CD14-positive monocyte (primary cell): ENCODE data around the gene SORBS1. TPM values are rescaled to one million over a fixed set of nuclear protein-coding genes. Genes with fewer than 3 reads are reported as not detected.

Experiments used
- DNase-seq, 3 donors: peaks; one replicate each; pipeline ENCODE4 v3.0.0-alpha.2; 2011 to 2022
- H2AFZ ChIP-seq: 2 replicates; pipeline ENCODE4 v1.6.0; 2012; ENCODE audit warnings: mild to moderate bottlenecking, low read depth, low read length, inconsistent platforms; ENCODE audit not compliant: insufficient read depth, poor library complexity, severe bottlenecking
- H3K27ac ChIP-seq, 2 donors: 1 replicate in 1 of 2; 2 replicates in 1 of 2; pipeline ENCODE4 v1.5.1; 2012 to 2013; ENCODE audit warnings: low read length in 2 of 2, control low read depth in 1 of 2, inconsistent platforms in 1 of 2, low read depth in 1 of 2, mild to moderate bottlenecking in 1 of 2
- H3K27me3 ChIP-seq, 2 donors: one replicate each; pipeline versions ENCODE4 v1.6.0 to v1.6.1; 2011 to 2013; ENCODE audit warnings: low read length in 2 of 2; ENCODE audit not compliant: control insufficient read depth in 2 of 2, insufficient read depth in 2 of 2
- H3K36me3 ChIP-seq, 2 donors: replicated peaks in 1 of 2; 1 replicate in 1 of 2; 2 replicates in 1 of 2; pipeline versions ENCODE4 v1.5.1 to v1.6.1; 2012 to 2013; ENCODE audit warnings: low read length in 2 of 2, control low read depth in 1 of 2, inconsistent platforms in 1 of 2, mild to moderate bottlenecking in 1 of 2; ENCODE audit not compliant: insufficient read depth in 2 of 2, control insufficient read depth in 1 of 2
- H3K4me1 ChIP-seq, 2 donors: 1 replicate in 1 of 2; 2 replicates in 1 of 2; pipeline versions ENCODE4 v1.5.1 to v1.6.1; 2012 to 2013; ENCODE audit warnings: low read length in 2 of 2, control low read depth in 1 of 2, inconsistent platforms in 1 of 2, mild to moderate bottlenecking in 1 of 2, moderate library complexity in 1 of 2; ENCODE audit not compliant: insufficient read depth in 2 of 2, control insufficient read depth in 1 of 2
- H3K4me2 ChIP-seq: replicated peaks from 2 replicates; pipeline ENCODE3; 2012; ENCODE audit warnings: low read length, moderate library complexity, mild to moderate bottlenecking; ENCODE audit not compliant: poor library complexity, severe bottlenecking; ENCODE audit errors: extremely low read depth
- H3K4me3 ChIP-seq, 3 experiments: fragments of 200-600 bp in 1 of 3; sonication (generic) in 1 of 3; replicated peaks in 1 of 3; 1 replicate in 2 of 3; 2 replicates in 1 of 3; pipeline ENCODE4 v1.5.1; 2011 to 2013; ENCODE audit warnings: low read length in 3 of 3, mild to moderate bottlenecking in 3 of 3, control low read depth in 2 of 3, low read depth in 2 of 3, inconsistent platforms in 1 of 3, moderate library complexity in 1 of 3
- H3K79me2 ChIP-seq: 2 replicates; pipeline ENCODE4 v1.6.0; 2012; ENCODE audit warnings: mild to moderate bottlenecking, control low read depth, inconsistent platforms, low read length, moderate library complexity; ENCODE audit not compliant: insufficient read depth
- H3K9ac ChIP-seq: 2 replicates; pipeline ENCODE4 v1.6.0; 2017; ENCODE audit warnings: low read length, mild to moderate bottlenecking; ENCODE audit not compliant: insufficient read depth, poor library complexity, severe bottlenecking
- H3K9me3 ChIP-seq, 2 donors: replicated peaks in 1 of 2; 1 replicate in 1 of 2; 2 replicates in 1 of 2; pipeline versions ENCODE4 v1.5.1 to v1.6.1; 2012 to 2013; ENCODE audit warnings: low read length in 2 of 2, control low read depth in 1 of 2; ENCODE audit not compliant: control insufficient read depth in 1 of 2, insufficient read depth in 1 of 2
- H4K20me1 ChIP-seq: 2 replicates; pipeline ENCODE4 v1.6.0; 2012; ENCODE audit warnings: mild to moderate bottlenecking, low read length, control low read depth, moderate library complexity; ENCODE audit not compliant: insufficient read depth
- H3K27ac Mint-ChIP-seq, 7 donors: one replicate each; pipeline ENCODE4 v1.8.0; 2020; ENCODE audit warnings: mild to moderate bottlenecking in 7 of 7, mixed read lengths in 7 of 7, moderate library complexity in 6 of 7, inconsistent platforms in 2 of 7
- H3K27me3 Mint-ChIP-seq, 3 donors: one replicate each; pipeline ENCODE4 v1.8.0; 2021 to 2022; ENCODE audit warnings: low read depth in 3 of 3, mild to moderate bottlenecking in 3 of 3, mixed read lengths in 3 of 3, moderate library complexity in 3 of 3, inconsistent platforms in 1 of 3
- H3K36me3 Mint-ChIP-seq, 2 donors: one replicate each; pipeline ENCODE4 v1.8.0; 2020; ENCODE audit warnings: mixed read lengths in 2 of 2, inconsistent platforms in 1 of 2, mild to moderate bottlenecking in 1 of 2
- H3K4me1 Mint-ChIP-seq: one replicate; pipeline ENCODE4 v1.8.0; 2020; ENCODE audit warnings: mild to moderate bottlenecking, mixed read lengths
- H3K4me3 Mint-ChIP-seq, 2 donors: one replicate each; pipeline ENCODE4 v1.8.0; 2020; ENCODE audit warnings: mild to moderate bottlenecking in 2 of 2, mixed read lengths in 2 of 2, moderate library complexity in 1 of 2
- H3K9me3 Mint-ChIP-seq, 7 donors: one replicate each; pipeline ENCODE4 v1.8.0; 2020 to 2022; ENCODE audit warnings: mixed read lengths in 7 of 7, mild to moderate bottlenecking in 6 of 7, moderate library complexity in 6 of 7, inconsistent platforms in 2 of 7
- CTCF ChIP-seq: fragments of 200-600 bp; IDR thresholded peaks from one replicate; pipeline ENCODE4 v1.8.0; 2022; ENCODE audit warnings: antibody characterized with exemption, mild to moderate bottlenecking
- WGBS: methylation state at CpG from one replicate; pipeline ENCODE4 v1.1.5; 2013; ENCODE audit warnings: missing lambda C conversion rate; ENCODE audit not compliant: insufficient coverage; 5-methylcytosine and 5-hydroxymethylcytosine counted together
- intact Hi-C, 2 donors: fragments of 100-400 bp; cut with micrococcal nuclease; formaldehyde crosslinking; loops; one replicate each; pipeline versions ENCODE4 v1.15.0 to v1.15.1; 2023
- polyA plus RNA-seq, 3 donors: library from polyadenylated mRNA; depleted of rRNA in 1 of 3; unstranded in 2 of 3; stranded (reverse) in 1 of 3; fragments of 300-500 nt in 2 of 3; fragments of >200 nt in 1 of 3; fragmentation: Illumina TruSeq in 2 of 3; gene quantifications; 1 replicate in 2 of 3; 2 replicates in 1 of 3; pipeline ENCODE4 v1.2.3, GENCODE V29; 2012 to 2021

Gene SORBS1
- polyA plus RNA-seq, 3 donors, result 0.08 to 0.15 TPM; not detected in 1

- H3K27me3 Mint-ChIP-seq, result peaks cover 0 to 2% (median 2%) of the 10 kb centered on the region in 3 donors
- no peak overlapping the region for H3K27ac Mint-ChIP-seq
- Histone ChIP-seq H3K9me3 (no peaks in the 10 kb centered on the region), H2AFZ (no peak overlapping the region), H3K27me3 (no peaks in the 10 kb centered on the region), H3K79me2 (no peaks in the 10 kb centered on the region), H3K27ac (no peak overlapping the region), H3K4me1 (no peaks in the 10 kb centered on the region), H3K36me3 (no peaks in the 10 kb centered on the region), H3K4me2 (no peak overlapping the region), H4K20me1 (no peaks in the 10 kb centered on the region), H3K9ac (no peak overlapping the region), H3K4me3 (no peak overlapping the region)
- TF ChIP-seq CTCF, result no peak
- no peaks in the 10 kb centered on the region for H3K36me3 Mint-ChIP-seq
- no peak for DNase-seq
- H3K4me1 Mint-ChIP-seq, result peaks cover 2% of the 10 kb centered on the region
- no peak overlapping the region for H3K4me3 Mint-ChIP-seq
- no peaks in the 10 kb centered on the region for H3K9me3 Mint-ChIP-seq
- 94% methylated on average over 3 of the region's 7 CpGs for WGBS
- intact Hi-C loops, result no loop called here
Observed at GRCh38 chr10:95442341-95442740, 118.8 kb downstream of the SORBS1 start.

DNA sequence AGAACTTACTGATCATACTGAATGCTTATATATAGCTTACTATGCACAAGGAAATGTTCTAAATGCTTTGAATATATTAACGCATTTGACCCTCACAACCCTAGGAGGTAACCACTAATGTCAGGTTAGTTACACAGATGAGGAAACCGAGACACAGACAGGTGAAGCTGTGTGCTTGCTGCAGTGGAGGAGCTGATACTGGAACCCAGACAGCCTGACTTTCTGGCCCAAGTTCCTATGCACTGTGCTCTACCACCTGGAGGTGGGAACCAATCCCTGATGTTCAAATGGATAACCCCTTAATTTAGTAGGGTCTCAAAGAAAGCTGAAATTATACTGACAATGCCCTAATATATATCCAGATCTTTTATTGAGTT is 119.6 kb downstream of the SORBS1 start:
- Histone ChIP-seq H3K9me3 (no peaks in the 10 kb centered on the region), H3K9ac (no peak overlapping the region), H3K27me3 (no peaks in the 10 kb centered on the region), H3K36me3 (no peaks in the 10 kb centered on the region), H3K79me2 (no peaks in the 10 kb centered on the region), H3K4me1 (no peaks in the 10 kb centered on the region), H3K4me2 (no peak overlapping the region), H2AFZ (no peak overlapping the region), H3K27ac (no peak overlapping the region), H3K4me3 (no peak overlapping the region), H4K20me1 (no peaks in the 10 kb centered on the region)
- H3K27me3 Mint-ChIP-seq, result peaks cover 0 to 2% (median 2%) of the 10 kb centered on the region in 3 donors
- TF ChIP-seq CTCF, result no peak
- DNase-seq, result no peak
- intact Hi-C loops, result no loop called here
- no peak overlapping the region for H3K4me3 Mint-ChIP-seq
- H3K36me3 Mint-ChIP-seq, result no peaks in the 10 kb centered on the region
- H3K9me3 Mint-ChIP-seq, result no peaks in the 10 kb centered on the region
- WGBS, result 100% methylated on average over 1 of the region's 2 CpGs
- H3K4me1 Mint-ChIP-seq, result peaks cover 2% of the 10 kb centered on the region
- H3K27ac Mint-ChIP-seq, result no peak overlapping the region
